ENCODE data around the gene C10orf143. TPM values are rescaled to one million over a fixed set of nuclear protein-coding genes. Genes with fewer than 3 reads are reported as not detected.

Gene C10orf143
- total and polyA plus RNA-seq, 2 experiments from 2014 or later, result 0.21 to 3.7 TPM

- H3K4me2 ChIP-seq, result no peak overlapping the region
- 0 out of 2 replicates have a peak, but pooled peaks cover 3% of the 10 kb centered on the region for H3K36me3 ChIP-seq (ENCODE audit: insufficient read depth)
- ATAC-seq, result no peak
- no peaks in the 10 kb centered on the region for H3K9me2 ChIP-seq (ENCODE audit: insufficient read depth)
- Mint-ChIP-seq H3K27ac (no peak overlapping the region), H3K4me1 (no peaks in the 10 kb centered on the region), H3K9me3 (peaks cover 32% of the 10 kb centered on the region), H3K27me3 (ENCODE audit: insufficient read depth, low read depth, poor library complexity) (no peaks in the 10 kb centered on the region), H3K4me3 (no peak overlapping the region), H3K36me3 (ENCODE audit: low read depth) (peaks cover 11% of the 10 kb centered on the region; the same call in 2 of the 3 replicates)
- H3F3A ChIP-seq (replicated peaks; ENCODE audit: low read depth), result no peaks in the 10 kb centered on the region
- no peak for DNase-seq (ENCODE audit: low spot score)
- H2AFZ ChIP-seq, result no peak overlapping the region
- no peak overlapping the region for H3K4me3 ChIP-seq
- no peaks in the 10 kb centered on the region for H3K27me3 ChIP-seq (ENCODE audit: insufficient read depth)
- H3K27ac ChIP-seq (ENCODE audit: low read depth), result no peak overlapping the region
- H3K79me2 ChIP-seq (replicated peaks; ENCODE audit: insufficient read depth), result no peaks in the 10 kb centered on the region
- TF ChIP-seq STAT1 (IDR thresholded peaks at IDR 0.05; ENCODE audit: unreplicated experiment), result no peak
- TF ChIP-seq ZNF114 (CRISPR knock-in tag; IDR thresholded peaks at IDR 0.05), result no peak
- TF ChIP-seq NANOG (IDR thresholded peaks at IDR 0.05; ENCODE audit: borderline replicate concordance), result no peak
- TF ChIP-seq EZH2 (IDR thresholded peaks at IDR 0.05; ENCODE audit: low read depth, unreplicated experiment), result no peak
- no peak for TF ChIP-seq POLR2AphosphoS5 (IDR thresholded peaks at IDR 0.05; ENCODE audit: low read depth)
- no peak for TF ChIP-seq JUNB (IDR thresholded peaks at IDR 0.05; ENCODE audit: unreplicated experiment)
- no peak for TF ChIP-seq EZH2phosphoT487 (IDR thresholded peaks at IDR 0.05; ENCODE audit: unreplicated experiment)
- no peak for TF ChIP-seq ZNF331 (CRISPR knock-in tag; IDR thresholded peaks at IDR 0.05; ENCODE audit: low read depth)
- no peak for TF ChIP-seq CTCF (conservative IDR thresholded peaks at IDR 0.05; ENCODE audit: low read depth in 2 of 2)
- no peak for TF ChIP-seq ZNF462 (CRISPR knock-in tag; IDR thresholded peaks at IDR 0.05)
- no peak for TF ChIP-seq ETS1 (IDR thresholded peaks at IDR 0.05)
- no peak for TF ChIP-seq REST (IDR thresholded peaks at IDR 0.05; ENCODE audit: unreplicated experiment)
- no peak for TF ChIP-seq CREB1 (CRISPR knock-in tag; IDR thresholded peaks at IDR 0.05; ENCODE audit: low read depth)
- H3K4me1 ChIP-seq (ENCODE audit: insufficient read depth), result no peaks in the 10 kb centered on the region
- H4K20me1 ChIP-seq (replicated peaks; ENCODE audit: insufficient read depth), result no peaks in the 10 kb centered on the region
Observed at GRCh38 chr10:130121486-130122079, 11.0 kb upstream of the C10orf143 start.

Data from GM23338 (cell line).